A673 (cell line): ENCODE measurements around the gene KIAA0232.

Experiments used
- EZH2 ChIP-seq: fragments of 200-600 bp; sonication (generic); IDR thresholded peaks from 2 replicates; pipeline ENCODE4 v1.6.1; 2017; ENCODE audit warnings: borderline replicate concordance, low read depth, mild to moderate bottlenecking, mixed read lengths, antibody characterized with exemption, low read length; ENCODE audit not compliant: poor library complexity, severe bottlenecking
- TF ChIP-seq, protein P1 (sequence below): fragments of 300-800, 200-600 bp; sonication (generic); conservative IDR thresholded peaks from 2 replicates; pipeline ENCODE4 v1.5.1; 2017; ENCODE audit warnings: low read depth, mild to moderate bottlenecking, antibody characterized with exemption, low read length, moderate library complexity, mixed read lengths

DNA sequence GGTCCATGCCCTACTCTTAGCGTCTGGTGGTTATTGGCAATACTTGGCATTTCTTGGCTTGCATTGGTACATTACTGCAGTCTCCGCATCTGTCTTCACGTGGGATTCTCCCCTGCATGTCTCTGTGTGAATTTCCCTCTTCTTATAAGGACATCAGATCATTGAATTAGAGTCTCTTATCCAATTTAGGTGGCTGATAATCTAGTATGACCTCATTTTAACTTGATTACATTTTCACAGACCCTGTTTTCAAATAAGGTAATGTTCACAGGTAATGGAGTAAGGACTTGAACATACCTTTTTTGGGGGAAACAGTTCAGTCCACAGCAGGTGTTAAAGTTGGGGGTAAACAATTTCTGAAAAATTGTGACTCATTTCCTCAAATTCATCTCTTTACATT lies 16.6 kb downstream of the KIAA0232 start:
- TF ChIP-seq, protein P1, sequence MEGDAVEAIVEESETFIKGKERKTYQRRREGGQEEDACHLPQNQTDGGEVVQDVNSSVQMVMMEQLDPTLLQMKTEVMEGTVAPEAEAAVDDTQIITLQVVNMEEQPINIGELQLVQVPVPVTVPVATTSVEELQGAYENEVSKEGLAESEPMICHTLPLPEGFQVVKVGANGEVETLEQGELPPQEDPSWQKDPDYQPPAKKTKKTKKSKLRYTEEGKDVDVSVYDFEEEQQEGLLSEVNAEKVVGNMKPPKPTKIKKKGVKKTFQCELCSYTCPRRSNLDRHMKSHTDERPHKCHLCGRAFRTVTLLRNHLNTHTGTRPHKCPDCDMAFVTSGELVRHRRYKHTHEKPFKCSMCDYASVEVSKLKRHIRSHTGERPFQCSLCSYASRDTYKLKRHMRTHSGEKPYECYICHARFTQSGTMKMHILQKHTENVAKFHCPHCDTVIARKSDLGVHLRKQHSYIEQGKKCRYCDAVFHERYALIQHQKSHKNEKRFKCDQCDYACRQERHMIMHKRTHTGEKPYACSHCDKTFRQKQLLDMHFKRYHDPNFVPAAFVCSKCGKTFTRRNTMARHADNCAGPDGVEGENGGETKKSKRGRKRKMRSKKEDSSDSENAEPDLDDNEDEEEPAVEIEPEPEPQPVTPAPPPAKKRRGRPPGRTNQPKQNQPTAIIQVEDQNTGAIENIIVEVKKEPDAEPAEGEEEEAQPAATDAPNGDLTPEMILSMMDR: no peak
- no peak for TF ChIP-seq EZH2
